BLaER1 (cell line): ENCODE data around the gene CORO1C.

Source experiments
- H3K27ac ChIP-seq: shearing (Covaris generic); formaldehyde crosslinking; 2 replicates; pipeline ENCODE4 v1.8.1; 2022
- H3K27me3 ChIP-seq: shearing (Covaris generic); formaldehyde crosslinking; 2 replicates; pipeline ENCODE4 v1.8.1; 2022
- H3K36me3 ChIP-seq: shearing (Covaris generic); formaldehyde crosslinking; 2 replicates; pipeline ENCODE4 v1.8.1; 2022
- H3K4me1 ChIP-seq: shearing (Covaris generic); formaldehyde crosslinking; 2 replicates; pipeline ENCODE4 v1.8.1; 2022
- H3K4me2 ChIP-seq: shearing (Covaris generic); formaldehyde crosslinking; 2 replicates; pipeline ENCODE4 v1.8.1; 2022
- H3K4me3 ChIP-seq: shearing (Covaris generic); formaldehyde crosslinking; 2 replicates; pipeline ENCODE4 v1.8.1; 2022
- H3K9ac ChIP-seq: shearing (Covaris generic); formaldehyde crosslinking; 2 replicates; pipeline ENCODE4 v1.8.1; 2022
- H3K9me3 ChIP-seq: shearing (Covaris generic); formaldehyde crosslinking; 2 replicates; pipeline ENCODE4 v1.8.1; 2022
- H4K20me1 ChIP-seq: shearing (Covaris generic); formaldehyde crosslinking; 2 replicates; pipeline ENCODE4 v1.8.1; 2022
- Cebpa-rat ChIP-seq: shearing (Covaris generic); IDR thresholded peaks from 2 replicates; pipeline ENCODE4 v1.8.1; 2022

The CORO1C gene

DNA sequence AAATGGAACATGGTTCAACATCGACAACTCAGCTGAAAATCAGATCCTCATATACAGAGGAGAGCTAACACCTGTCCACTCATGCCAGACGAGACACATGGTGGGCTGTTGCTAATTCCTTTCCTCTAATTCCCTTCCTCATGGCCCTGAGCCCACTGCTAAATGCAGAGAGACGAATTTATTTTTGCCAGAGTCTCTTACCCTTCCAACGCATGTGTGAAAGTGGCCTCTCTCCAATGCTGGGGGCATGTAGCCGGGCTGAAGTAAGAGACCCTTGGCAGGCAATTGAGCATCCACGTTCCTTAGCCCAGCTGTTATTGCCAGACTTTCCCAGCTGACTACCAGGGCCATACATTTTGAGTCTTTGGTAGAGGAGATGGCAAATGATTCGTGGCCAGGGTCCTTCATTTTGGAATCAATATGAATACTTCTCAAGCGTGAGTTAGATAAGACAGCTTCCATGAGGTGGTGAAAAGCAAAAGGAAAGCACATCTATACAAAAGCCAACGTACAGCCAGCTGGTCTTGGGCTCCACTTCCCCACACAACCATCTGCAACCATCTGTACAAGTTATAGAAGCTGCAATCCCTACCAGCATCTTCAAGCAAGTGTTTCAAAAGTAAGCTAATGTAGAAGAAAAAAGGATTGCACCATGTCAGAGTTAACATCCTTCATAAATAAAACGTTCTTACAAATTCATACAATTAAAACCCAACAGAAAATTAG, 28.6 kb downstream of the CORO1C start:
- H3K36me3 ChIP-seq, result peaks cover 41% of the 10 kb centered on the region
- H4K20me1 ChIP-seq, result peaks cover 87% of the 10 kb centered on the region
- H3K27ac ChIP-seq, result no peak overlapping the region

DNA sequence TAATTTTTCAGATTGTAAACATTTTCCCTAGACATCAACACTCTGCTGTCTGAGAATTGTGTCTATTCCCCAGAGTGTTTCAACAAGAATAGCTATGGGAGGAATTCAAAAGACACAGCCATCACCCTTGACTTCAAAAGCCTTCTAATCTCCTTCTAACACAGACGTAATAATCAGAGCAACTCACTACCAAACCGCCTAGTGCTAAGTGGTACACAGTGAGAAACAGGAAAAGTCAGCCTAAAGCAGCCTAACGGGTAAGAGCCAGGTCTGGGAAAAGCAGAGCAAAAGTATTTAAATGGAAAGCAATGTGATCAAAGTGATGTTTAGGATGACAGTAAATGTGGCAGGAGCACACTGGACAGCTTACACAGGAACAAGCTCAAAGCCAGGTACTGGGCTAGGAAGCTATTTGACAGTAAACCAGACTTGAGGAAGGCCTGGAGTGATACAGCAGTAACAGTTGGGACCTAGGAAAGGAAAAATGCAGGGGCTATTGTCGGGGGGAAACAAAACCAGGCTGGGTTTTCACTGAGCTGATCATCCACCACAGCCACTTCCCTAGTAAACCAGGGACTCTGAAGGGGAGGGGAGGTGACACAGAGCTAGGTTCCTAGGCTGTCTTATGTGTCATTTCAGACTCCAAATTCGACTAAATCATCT, 29.4 kb downstream of the CORO1C start:
- peaks cover 29% of the 10 kb centered on the region for H3K4me1 ChIP-seq
- H3K36me3 ChIP-seq, result peaks cover 46% of the 10 kb centered on the region
- peak overlapping the region; percentile 4; the same call in 1 of the 2 replicates for H3K27ac ChIP-seq
- no peaks in the 10 kb centered on the region for H3K27me3 ChIP-seq
- no peak for TF ChIP-seq Cebpa-rat
- peaks cover 87% of the 10 kb centered on the region for H4K20me1 ChIP-seq
- H3K9ac ChIP-seq, result peak overlapping the region; percentile 30; the same call in 1 of the 2 replicates
- no peak overlapping the region for H3K4me3 ChIP-seq
- no peaks in the 10 kb centered on the region for H3K9me3 ChIP-seq
- H3K4me2 ChIP-seq, result peak overlapping the region; percentile 71

More for the DNA sequence above, 28.6 kb downstream of the CORO1C start:
- Histone ChIP-seq H3K9ac (no peak overlapping the region), H3K4me3 (no peak overlapping the region), H3K9me3 (no peaks in the 10 kb centered on the region), H3K27me3 (no peaks in the 10 kb centered on the region), H3K4me2 (peak overlapping the region; percentile 71), H3K4me1 (peaks cover 35% of the 10 kb centered on the region)
- TF ChIP-seq Cebpa-rat, result no peak

DNA sequence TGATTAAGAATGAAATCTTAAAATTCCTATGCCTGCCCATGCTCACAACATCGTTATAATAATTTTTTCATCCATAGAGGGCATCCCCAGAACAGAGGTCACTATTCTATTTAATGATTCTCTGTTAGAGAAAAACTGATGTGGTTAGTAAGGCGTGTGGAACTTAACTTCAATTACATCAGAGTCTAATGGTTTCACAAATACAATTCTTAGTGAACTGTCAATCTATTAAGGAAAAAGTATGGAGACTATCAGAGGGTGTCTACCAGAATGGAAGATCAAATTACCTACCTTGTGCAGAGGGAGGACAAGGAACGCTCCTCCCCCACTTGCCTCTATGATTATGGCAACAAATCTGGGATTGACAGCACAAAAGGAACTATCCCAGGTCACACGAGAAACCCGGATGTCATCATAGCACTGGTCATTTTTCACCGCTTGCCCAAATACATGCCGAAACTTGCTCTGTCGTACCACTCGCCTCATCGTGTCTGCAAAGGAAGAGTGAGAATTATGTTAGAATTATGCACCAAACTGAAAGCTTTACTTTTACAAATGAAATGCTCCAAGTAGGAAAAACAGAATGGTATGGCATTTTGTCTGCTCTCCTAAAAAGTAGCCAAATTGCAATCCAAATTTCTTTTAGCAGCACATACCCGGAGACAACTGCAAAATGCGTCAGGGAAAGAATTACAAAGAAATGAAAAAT, 30.3 kb downstream of the CORO1C start:
- Histone ChIP-seq H3K9me3 (no peaks in the 10 kb centered on the region), H3K4me2 (no peak overlapping the region), H4K20me1 (peaks cover 87% of the 10 kb centered on the region), H3K4me3 (no peak overlapping the region), H3K4me1 (peaks cover 38% of the 10 kb centered on the region), H3K9ac (no peak overlapping the region), H3K27ac (no peak overlapping the region), H3K36me3 (peaks cover 40% of the 10 kb centered on the region), H3K27me3 (no peaks in the 10 kb centered on the region)
- TF ChIP-seq Cebpa-rat, result no peak

DNA sequence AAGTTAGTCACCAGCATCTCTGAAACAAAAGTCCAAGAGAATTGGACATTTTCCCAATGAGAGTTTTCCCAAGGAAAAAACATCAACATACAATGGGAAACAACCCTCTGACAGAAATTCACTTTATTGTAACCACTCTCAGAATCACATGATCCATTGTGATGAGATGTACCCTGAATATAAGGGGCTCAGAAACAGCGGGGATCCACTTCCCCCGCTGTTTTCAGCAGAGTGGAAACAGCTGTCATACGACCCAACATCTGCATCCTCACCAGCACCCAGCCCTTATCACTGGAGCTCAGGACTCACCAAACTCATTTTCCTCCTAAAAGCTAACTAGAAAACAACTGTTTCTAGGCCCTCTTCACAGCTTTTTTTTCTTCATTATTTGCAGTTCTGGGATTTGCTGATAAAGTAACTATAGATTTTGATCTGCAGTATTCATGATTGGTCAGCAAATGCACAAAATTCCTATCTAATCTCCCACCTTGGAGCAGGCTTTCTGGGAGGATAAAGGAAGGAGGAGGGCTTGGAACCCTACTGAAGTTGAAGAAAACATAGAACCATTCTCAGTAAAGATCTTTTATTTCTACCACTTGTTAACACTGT, 31.3 kb downstream of the CORO1C start:
- Histone ChIP-seq H3K4me1 (peaks cover 39% of the 10 kb centered on the region), H3K4me2 (no peak overlapping the region), H3K4me3 (no peak overlapping the region), H3K27me3 (no peaks in the 10 kb centered on the region), H3K9ac (no peak overlapping the region), H3K36me3 (peaks cover 44% of the 10 kb centered on the region), H3K9me3 (no peaks in the 10 kb centered on the region), H4K20me1 (peaks cover 87% of the 10 kb centered on the region), H3K27ac (no peak overlapping the region)
- no peak for TF ChIP-seq Cebpa-rat

DNA sequence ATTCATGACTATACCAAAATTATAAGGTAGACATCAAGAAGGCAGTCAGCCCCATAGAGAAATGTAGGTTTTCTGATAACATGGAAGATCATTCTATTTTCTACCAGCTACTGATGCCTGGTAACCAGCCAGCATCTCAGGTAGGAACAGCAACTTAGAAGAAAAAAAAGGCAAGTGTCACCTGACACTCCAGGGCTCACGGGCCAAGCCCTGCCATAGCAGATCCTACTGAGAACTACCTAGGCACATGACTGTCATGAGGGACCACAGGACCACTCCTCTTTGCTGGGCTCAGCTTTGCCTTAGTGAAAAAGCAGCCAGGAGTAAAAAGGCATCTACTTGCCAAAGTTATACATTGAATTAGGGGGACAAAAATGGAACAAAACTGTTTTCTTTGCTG, 33.4 kb downstream of the CORO1C start:
- Histone ChIP-seq H3K9ac (no peak overlapping the region), H3K4me2 (no peak overlapping the region), H3K27ac (no peak overlapping the region), H4K20me1 (peaks cover 71% of the 10 kb centered on the region), H3K9me3 (no peaks in the 10 kb centered on the region), H3K4me3 (no peak overlapping the region), H3K4me1 (peaks cover 32% of the 10 kb centered on the region), H3K36me3 (peaks cover 53% of the 10 kb centered on the region), H3K27me3 (no peaks in the 10 kb centered on the region)
- no peak for TF ChIP-seq Cebpa-rat

DNA sequence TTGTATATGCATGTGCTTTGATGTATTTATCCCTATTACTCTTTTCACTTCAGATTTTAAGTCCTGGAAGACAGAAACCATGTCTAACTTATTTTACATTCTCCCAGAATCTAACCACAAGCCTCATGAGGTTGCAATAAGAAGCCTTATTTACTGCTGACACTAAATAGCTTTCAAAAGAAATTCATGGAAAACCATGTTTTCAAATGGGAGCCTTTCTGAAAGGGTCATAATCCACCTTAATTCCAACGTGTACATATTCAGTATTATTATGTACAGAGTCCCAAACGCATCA, 34.4 kb downstream of the CORO1C start:
- H3K27ac ChIP-seq, result no peak overlapping the region
- peaks cover 53% of the 10 kb centered on the region for H3K36me3 ChIP-seq
- no peak overlapping the region for H3K4me3 ChIP-seq
- TF ChIP-seq Cebpa-rat, result no peak
- H3K9me3 ChIP-seq, result no peaks in the 10 kb centered on the region
- no peak overlapping the region for H3K4me2 ChIP-seq
- peaks cover 32% of the 10 kb centered on the region for H3K4me1 ChIP-seq
- H4K20me1 ChIP-seq, result peaks cover 71% of the 10 kb centered on the region
- H3K9ac ChIP-seq, result no peak overlapping the region
- no peaks in the 10 kb centered on the region for H3K27me3 ChIP-seq

DNA sequence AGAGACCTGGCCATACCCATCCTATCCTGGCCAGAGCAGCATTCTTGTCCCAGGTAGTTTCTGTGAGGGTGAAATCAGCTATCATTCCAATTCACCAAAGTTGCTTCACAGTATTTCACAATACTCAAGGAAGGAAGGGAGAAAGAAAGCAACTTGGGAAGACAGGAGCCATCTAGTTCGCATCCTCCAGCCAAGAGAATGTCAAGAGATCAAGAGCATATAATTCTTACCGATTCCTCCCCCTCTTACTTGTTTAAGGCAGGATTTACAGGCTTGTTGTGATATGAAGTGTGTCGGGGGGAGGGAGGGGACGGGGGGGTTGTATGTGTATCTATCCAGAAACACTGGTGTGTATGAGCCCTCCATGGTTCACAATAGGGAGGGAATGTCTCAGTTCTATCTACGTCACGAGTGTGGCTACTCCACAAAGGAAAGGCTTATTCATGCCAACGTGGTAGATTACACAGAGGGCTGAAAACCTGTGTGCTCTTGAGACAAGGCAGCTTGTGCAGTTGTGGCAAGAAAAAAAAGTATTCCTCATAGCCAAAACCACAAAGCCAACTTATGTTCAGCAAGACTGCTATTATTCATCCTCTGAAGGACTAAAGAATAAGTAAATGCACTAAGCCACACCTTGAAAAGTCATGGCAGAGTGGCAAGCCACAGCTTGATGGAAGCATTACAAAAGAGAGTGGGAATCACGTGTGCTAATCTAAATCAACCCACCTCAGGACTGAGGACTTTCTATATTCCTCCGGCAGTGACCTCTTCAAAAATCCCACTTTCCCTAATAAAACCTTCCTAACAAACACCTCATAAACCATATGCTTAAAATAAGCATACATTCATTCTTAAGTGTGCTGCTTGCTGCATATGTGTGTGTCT, 35.0 kb downstream of the CORO1C start:
- Histone ChIP-seq H3K9me3 (no peaks in the 10 kb centered on the region), H3K9ac (no peak overlapping the region), H3K4me3 (no peak overlapping the region), H3K27me3 (no peaks in the 10 kb centered on the region), H3K36me3 (peaks cover 53% of the 10 kb centered on the region), H3K4me2 (0 out of 2 replicates have a peak overlapping the region, but pooled peaks have one; percentile 5), H3K27ac (no peak overlapping the region), H3K4me1 (peaks cover 32% of the 10 kb centered on the region), H4K20me1 (peaks cover 70% of the 10 kb centered on the region)
- TF ChIP-seq Cebpa-rat, result no peak

DNA sequence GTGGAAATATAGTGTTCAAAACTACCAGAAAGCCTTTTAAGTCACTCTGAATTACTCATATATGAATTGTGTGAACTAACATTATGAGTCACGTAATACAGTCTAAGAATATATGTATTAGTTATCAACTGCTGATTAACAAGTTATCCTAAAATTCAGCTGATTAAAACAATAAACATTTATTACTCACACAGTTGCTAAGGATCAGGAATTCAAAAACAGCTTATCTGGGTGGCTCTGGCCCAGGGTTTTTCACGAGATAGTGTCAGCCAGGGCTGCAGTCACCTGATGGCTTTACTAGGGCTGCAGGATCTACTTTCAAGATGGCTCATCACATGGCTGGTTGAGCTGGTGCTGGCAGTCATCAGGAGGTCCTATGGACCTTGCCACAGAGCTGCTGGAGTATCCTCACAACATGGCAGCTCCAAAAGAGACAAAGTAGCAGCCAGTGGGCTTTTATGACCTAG, 36.5 kb downstream of the CORO1C start:
- Histone ChIP-seq H3K4me3 (no peak overlapping the region), H3K4me1 (peaks cover 43% of the 10 kb centered on the region), H3K27me3 (no peaks in the 10 kb centered on the region), H3K9ac (no peak overlapping the region), H3K9me3 (no peaks in the 10 kb centered on the region), H4K20me1 (peaks cover 70% of the 10 kb centered on the region), H3K27ac (no peak overlapping the region), H3K36me3 (peaks cover 40% of the 10 kb centered on the region), H3K4me2 (no peak overlapping the region)
- TF ChIP-seq Cebpa-rat, result no peak

DNA sequence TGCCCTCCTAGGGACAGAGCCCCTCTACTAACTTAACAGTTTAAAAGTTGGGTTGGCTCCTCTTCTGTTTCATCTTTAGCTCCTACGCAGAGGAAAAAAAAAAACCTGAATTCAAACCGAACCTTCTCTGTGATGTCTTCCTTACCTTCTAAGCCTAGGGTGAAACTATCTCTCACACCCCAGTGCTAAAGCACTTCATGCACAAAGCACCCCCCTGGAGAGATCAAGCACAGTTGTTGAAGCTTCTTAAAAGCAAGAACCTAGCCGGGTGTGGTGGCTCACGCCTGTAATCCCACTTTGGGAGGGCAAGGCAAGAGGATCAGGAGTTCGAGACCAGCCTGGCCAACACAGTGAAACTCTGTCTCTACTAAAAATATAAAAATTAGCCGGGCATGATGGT, 37.6 kb downstream of the CORO1C start:
- Histone ChIP-seq H3K4me1 (peaks cover 54% of the 10 kb centered on the region), H3K4me2 (no peak overlapping the region), H3K27ac (no peak overlapping the region), H3K4me3 (no peak overlapping the region), H3K27me3 (no peaks in the 10 kb centered on the region), H4K20me1 (peaks cover 81% of the 10 kb centered on the region), H3K9ac (no peak overlapping the region), H3K36me3 (peaks cover 30% of the 10 kb centered on the region), H3K9me3 (no peaks in the 10 kb centered on the region)
- TF ChIP-seq Cebpa-rat, result no peak
